Liver (tissue), 9 donors: ENCODE measurements around the gene GHRHR. TPM values are rescaled to one million over a fixed set of nuclear protein-coding genes. Genes with fewer than 3 reads are reported as not detected.
A peak's percentile ranks its signal among the peaks of the same experiment; 100 is the strongest.

Source experiments
- DNase-seq: peaks from one replicate; pipeline ENCODE4 v3.0.0-alpha.2; 2017; ENCODE audit warnings: low spot score
- H3K27ac ChIP-seq, 2 donors: one replicate each; pipeline ENCODE4 v1.7.0; 2013; ENCODE audit warnings: inconsistent platforms in 2 of 2, low read length in 2 of 2, control low read depth in 1 of 2, low read depth in 1 of 2, mild to moderate bottlenecking in 1 of 2
- H3K27me3 ChIP-seq, 4 donors: one replicate each; pipeline versions ENCODE4 v1.6.1 to v1.7.0; 2013; ENCODE audit warnings: low read length in 3 of 4, inconsistent platforms in 1 of 4, mild to moderate bottlenecking in 1 of 4, moderate library complexity in 1 of 4; ENCODE audit not compliant: control insufficient read depth in 4 of 4, insufficient read depth in 4 of 4
- H3K36me3 ChIP-seq, 4 donors: one replicate each; pipeline versions ENCODE4 v1.6.1 to v1.7.0; 2013; ENCODE audit warnings: low read length in 3 of 4, mild to moderate bottlenecking in 3 of 4, low read depth in 1 of 4, moderate library complexity in 1 of 4; ENCODE audit not compliant: control insufficient read depth in 4 of 4, insufficient read depth in 3 of 4
- H3K4me1 ChIP-seq, 4 donors: one replicate each; pipeline versions ENCODE4 v1.6.1 to v1.7.0; 2013; ENCODE audit warnings: low read length in 3 of 4, mild to moderate bottlenecking in 3 of 4, moderate library complexity in 1 of 4; ENCODE audit not compliant: control insufficient read depth in 4 of 4, insufficient read depth in 4 of 4
- H3K4me3 ChIP-seq, 3 donors: one replicate each; pipeline versions ENCODE4 v1.6.1 to v1.7.0; 2013; ENCODE audit warnings: low read length in 3 of 3, control low read depth in 1 of 3, low read depth in 1 of 3, mild to moderate bottlenecking in 1 of 3
- H3K9ac ChIP-seq, 2 donors: one replicate each; pipeline ENCODE4 v1.7.0; 2013; ENCODE audit warnings: low read length in 2 of 2, mild to moderate bottlenecking in 2 of 2, moderate library complexity in 2 of 2, control low read depth in 1 of 2, low read depth in 1 of 2
- H3K9me3 ChIP-seq, 4 donors: one replicate each; pipeline versions ENCODE4 v1.6.1 to v1.7.0; 2013; ENCODE audit warnings: low read length in 3 of 4; ENCODE audit not compliant: control insufficient read depth in 4 of 4
- ATF3 ChIP-seq: IDR thresholded peaks from 2 replicates; pipeline ENCODE4 v1.6.1; 2016; ENCODE audit warnings: antibody characterized with exemption
- EGR1 ChIP-seq, 2 donors: IDR thresholded peaks; 2 replicates each; pipeline ENCODE4 v1.6.1; 2016 to 2018; ENCODE audit warnings: antibody characterized with exemption in 2 of 2, low read depth in 2 of 2
- FOXA1 ChIP-seq: IDR thresholded peaks from 2 replicates; pipeline ENCODE4 v1.6.1; 2016; ENCODE audit warnings: antibody characterized with exemption
- FOXA2 ChIP-seq: IDR thresholded peaks from 2 replicates; pipeline ENCODE4 v1.6.1; 2016; ENCODE audit warnings: antibody characterized with exemption
- GABPA ChIP-seq, 2 donors: IDR thresholded peaks in 1 of 2; conservative IDR thresholded peaks in 1 of 2; 2 replicates each; pipeline ENCODE4 v1.6.1; 2016; ENCODE audit warnings: antibody characterized with exemption in 2 of 2, mild to moderate bottlenecking in 1 of 2, moderate library complexity in 1 of 2
- HNF4A ChIP-seq, 2 donors: conservative IDR thresholded peaks; 2 replicates each; pipeline ENCODE4 v1.6.1; 2016; ENCODE audit warnings: antibody characterized with exemption in 2 of 2, mild to moderate bottlenecking in 2 of 2
- HNF4G ChIP-seq: IDR thresholded peaks from 2 replicates; pipeline ENCODE4 v1.6.1; 2016; ENCODE audit warnings: antibody characterized with exemption
- JUND ChIP-seq, 2 donors: IDR thresholded peaks; 2 replicates each; pipeline ENCODE4 v1.6.1; 2016; ENCODE audit warnings: antibody characterized with exemption in 2 of 2
- RAD21 ChIP-seq, 2 donors: IDR thresholded peaks; 2 replicates each; pipeline ENCODE4 v1.6.1; 2016; ENCODE audit warnings: antibody characterized with exemption in 2 of 2, mild to moderate bottlenecking in 2 of 2
- RXRA ChIP-seq, 2 donors: IDR thresholded peaks; 2 replicates each; pipeline ENCODE4 v1.6.1; 2017 to 2018; ENCODE audit warnings: antibody characterized with exemption in 2 of 2, mild to moderate bottlenecking in 1 of 2
- WGBS: extraction: QIAGEN DNeasy Blood & Tissue Kit; methylation state at CpG from one replicate; pipeline ENCODE4 v1.1.7; 2013; 5-methylcytosine and 5-hydroxymethylcytosine counted together
- polyA plus RNA-seq, 2 donors: library from polyadenylated mRNA; stranded (reverse) in 1 of 2; unstranded in 1 of 2; fragments of 200-250 nt in 1 of 2; fragments of >200 nt in 1 of 2; fragmentation: Nextera tagmentation in 1 of 2; extraction: Ambion mirVana in 1 of 2; gene quantifications; one replicate each; pipeline versions ENCODE4 v1.2.1 to v1.2.3, GENCODE V29; 2013 to 2015
- total RNA-seq, 2 donors: library from RNA; depleted of rRNA; stranded (reverse); fragments of >200 nt; gene quantifications; one replicate each; pipeline ENCODE4 v1.2.3, GENCODE V29; 2014
- TF ChIP-seq, protein P1 (sequence below): IDR thresholded peaks from 2 replicates; pipeline ENCODE4 v1.6.1; 2016; ENCODE audit warnings: antibody characterized with exemption, mild to moderate bottlenecking
- TF ChIP-seq, protein P2 (sequence below): IDR thresholded peaks from 2 replicates; pipeline ENCODE4 v1.6.1; 2016; ENCODE audit warnings: antibody characterized with exemption
- TF ChIP-seq, protein P3 (sequence below): IDR thresholded peaks from 2 replicates; pipeline ENCODE4 v1.6.1; 2016; ENCODE audit warnings: antibody characterized with exemption
- donor health status: healthy.
- donor health status: healthy.
- donor health status: healthy.
- donor health status: healthy.
- donor health status: healthy.

GHRHR gene
- total and polyA plus RNA-seq, 4 donors: 0.46 to 0.50 TPM; not detected in 2

DNA sequence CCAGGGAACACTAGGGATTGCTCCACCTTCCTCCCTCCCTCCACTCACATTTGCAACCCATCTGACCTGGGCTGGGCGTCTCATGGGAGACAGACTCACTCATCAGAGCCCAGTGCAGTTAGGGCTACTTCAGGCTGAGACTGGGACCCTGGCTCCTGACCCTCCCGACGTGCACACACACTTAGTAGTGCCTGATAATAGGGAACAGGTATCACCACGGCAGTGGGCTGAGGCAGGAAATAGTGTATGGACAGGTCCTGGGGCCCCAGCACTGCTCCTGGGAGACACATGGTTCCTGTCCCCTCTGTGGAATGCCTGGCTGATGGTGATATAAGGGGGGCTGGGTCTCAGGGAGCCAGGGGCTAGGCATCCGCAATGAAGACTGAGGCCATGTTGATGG is 37.8 kb upstream of the GHRHR start:
- H3K27ac ChIP-seq: no peak overlapping the region
- no peaks in the 10 kb centered on the region for H3K27me3 ChIP-seq
- WGBS: 91% methylated on average over 5 of the region's 5 CpGs
- H3K36me3 ChIP-seq: no peaks in the 10 kb centered on the region
- DNase-seq: no peak
- TF ChIP-seq, protein P1, sequence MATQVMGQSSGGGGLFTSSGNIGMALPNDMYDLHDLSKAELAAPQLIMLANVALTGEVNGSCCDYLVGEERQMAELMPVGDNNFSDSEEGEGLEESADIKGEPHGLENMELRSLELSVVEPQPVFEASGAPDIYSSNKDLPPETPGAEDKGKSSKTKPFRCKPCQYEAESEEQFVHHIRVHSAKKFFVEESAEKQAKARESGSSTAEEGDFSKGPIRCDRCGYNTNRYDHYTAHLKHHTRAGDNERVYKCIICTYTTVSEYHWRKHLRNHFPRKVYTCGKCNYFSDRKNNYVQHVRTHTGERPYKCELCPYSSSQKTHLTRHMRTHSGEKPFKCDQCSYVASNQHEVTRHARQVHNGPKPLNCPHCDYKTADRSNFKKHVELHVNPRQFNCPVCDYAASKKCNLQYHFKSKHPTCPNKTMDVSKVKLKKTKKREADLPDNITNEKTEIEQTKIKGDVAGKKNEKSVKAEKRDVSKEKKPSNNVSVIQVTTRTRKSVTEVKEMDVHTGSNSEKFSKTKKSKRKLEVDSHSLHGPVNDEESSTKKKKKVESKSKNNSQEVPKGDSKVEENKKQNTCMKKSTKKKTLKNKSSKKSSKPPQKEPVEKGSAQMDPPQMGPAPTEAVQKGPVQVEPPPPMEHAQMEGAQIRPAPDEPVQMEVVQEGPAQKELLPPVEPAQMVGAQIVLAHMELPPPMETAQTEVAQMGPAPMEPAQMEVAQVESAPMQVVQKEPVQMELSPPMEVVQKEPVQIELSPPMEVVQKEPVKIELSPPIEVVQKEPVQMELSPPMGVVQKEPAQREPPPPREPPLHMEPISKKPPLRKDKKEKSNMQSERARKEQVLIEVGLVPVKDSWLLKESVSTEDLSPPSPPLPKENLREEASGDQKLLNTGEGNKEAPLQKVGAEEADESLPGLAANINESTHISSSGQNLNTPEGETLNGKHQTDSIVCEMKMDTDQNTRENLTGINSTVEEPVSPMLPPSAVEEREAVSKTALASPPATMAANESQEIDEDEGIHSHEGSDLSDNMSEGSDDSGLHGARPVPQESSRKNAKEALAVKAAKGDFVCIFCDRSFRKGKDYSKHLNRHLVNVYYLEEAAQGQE: no peak
- no peak overlapping the region for H3K4me3 ChIP-seq
- H3K9ac ChIP-seq: no peak overlapping the region
- H3K9me3 ChIP-seq: no peaks in the 10 kb centered on the region
- no peaks in the 10 kb centered on the region for H3K4me1 ChIP-seq

DNA sequence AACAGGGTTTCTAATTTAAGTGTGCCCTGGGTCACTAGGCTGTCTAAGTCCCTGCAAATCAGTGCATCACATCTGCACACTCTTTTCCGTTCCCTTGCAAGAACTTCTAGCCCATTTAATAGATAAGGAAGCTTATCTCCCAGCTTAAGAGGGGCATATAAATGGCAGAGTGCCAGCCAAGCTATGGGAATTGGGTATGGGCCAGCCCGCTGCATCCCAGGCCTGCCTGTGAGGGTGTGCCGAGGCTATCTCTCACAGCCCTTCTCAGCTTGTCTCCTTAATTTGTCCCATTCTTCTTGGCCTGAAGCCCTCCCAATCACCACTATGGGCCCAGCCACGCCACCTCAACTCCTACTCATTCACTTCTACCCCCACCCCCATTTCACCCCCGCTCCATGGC is 37.4 kb upstream of the GHRHR start:
- Histone ChIP-seq H3K9me3 (no peaks in the 10 kb centered on the region), H3K9ac (no peak overlapping the region), H3K4me1 (no peaks in the 10 kb centered on the region), H3K27ac (no peak overlapping the region), H3K27me3 (no peaks in the 10 kb centered on the region), H3K36me3 (no peaks in the 10 kb centered on the region), H3K4me3 (no peak overlapping the region)
- 92% methylated on average over 5 of the region's 5 CpGs for WGBS
- DNase-seq: peak; percentile 75
- TF ChIP-seq ATF3 (no peak), FOXA2 (no peak), HNF4A (conservative IDR thresholded peaks at IDR 0.05) (no peak), FOXA1 (no peak), RAD21 (IDR thresholded peaks at IDR 0.05) (no peak), RXRA (IDR thresholded peaks at IDR 0.05) (no peak), HNF4G (no peak), JUND (IDR thresholded peaks at IDR 0.05) (no peak), GABPA (IDR thresholded peaks at IDR 0.05 in 1 of 2, conservative IDR thresholded peaks at IDR 0.05 in 1 of 2) (no peak), EGR1 (IDR thresholded peaks at IDR 0.05; ENCODE audit: low read depth in 2 of 2) (no peak)
- TF ChIP-seq, protein P1: no peak
- TF ChIP-seq, protein P2, sequence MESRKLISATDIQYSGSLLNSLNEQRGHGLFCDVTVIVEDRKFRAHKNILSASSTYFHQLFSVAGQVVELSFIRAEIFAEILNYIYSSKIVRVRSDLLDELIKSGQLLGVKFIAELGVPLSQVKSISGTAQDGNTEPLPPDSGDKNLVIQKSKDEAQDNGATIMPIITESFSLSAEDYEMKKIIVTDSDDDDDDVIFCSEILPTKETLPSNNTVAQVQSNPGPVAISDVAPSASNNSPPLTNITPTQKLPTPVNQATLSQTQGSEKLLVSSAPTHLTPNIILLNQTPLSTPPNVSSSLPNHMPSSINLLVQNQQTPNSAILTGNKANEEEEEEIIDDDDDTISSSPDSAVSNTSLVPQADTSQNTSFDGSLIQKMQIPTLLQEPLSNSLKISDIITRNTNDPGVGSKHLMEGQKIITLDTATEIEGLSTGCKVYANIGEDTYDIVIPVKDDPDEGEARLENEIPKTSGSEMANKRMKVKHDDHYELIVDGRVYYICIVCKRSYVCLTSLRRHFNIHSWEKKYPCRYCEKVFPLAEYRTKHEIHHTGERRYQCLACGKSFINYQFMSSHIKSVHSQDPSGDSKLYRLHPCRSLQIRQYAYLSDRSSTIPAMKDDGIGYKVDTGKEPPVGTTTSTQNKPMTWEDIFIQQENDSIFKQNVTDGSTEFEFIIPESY: no peak
- TF ChIP-seq, protein P3, sequence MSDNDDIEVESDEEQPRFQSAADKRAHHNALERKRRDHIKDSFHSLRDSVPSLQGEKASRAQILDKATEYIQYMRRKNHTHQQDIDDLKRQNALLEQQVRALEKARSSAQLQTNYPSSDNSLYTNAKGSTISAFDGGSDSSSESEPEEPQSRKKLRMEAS: no peak
